HG02571 (cell line): ENCODE results near the gene RETN.

ENCODE experiments used
- ATAC-seq: cut with Tn5 transposase; IDR thresholded peaks from one replicate; pipeline ENCODE4 v1.9.1; 2021; ENCODE audit warnings: mild to moderate bottlenecking, moderate library complexity; ENCODE audit not compliant: unreplicated experiment

Gene RETN

GRCh38 chr19:7657131-7657751 is 11.6 kb upstream of the RETN start:
- no peak for ATAC-seq

GRCh38 chr19:7658219-7658686 is 10.6 kb upstream of the RETN start:
- ATAC-seq = peak; percentile 68

DNA sequence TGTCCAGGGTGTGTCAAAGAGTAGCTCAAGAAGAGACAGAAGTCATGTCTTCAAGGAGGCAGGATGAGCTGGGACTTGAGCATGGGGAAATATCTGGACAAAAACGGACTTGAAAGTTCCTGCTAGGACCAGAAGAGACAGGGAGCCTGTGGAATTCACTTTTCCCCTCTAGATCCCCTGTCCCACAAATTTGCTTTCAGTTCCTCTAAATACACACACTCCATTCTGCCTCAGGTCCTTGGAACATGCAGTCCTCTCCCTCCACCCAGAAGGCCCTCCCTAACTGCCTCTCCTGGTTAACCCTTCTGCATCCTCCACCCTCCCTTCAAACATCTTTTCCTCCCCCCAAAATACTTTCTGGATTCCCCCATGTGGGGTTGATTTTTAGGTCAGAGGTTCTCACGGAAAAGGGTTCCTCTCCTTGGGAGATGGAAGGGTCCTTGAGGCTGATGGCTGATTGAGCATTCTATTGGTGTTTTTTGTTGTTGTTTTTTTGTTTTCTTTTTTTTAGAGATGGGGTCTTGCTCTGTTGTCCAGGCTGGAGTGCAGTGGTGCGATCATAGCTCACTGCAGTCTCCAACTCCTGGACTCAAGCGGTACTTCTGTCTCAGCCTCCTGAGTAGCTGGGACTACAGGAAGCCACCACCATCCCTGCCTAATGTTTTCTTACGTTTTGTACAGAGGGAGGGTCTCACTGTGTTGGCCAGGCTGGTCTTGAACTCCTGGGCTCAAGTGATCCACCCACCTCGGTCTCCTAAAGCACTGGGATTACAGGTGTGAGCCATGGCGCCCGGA is 6.9 kb upstream of the RETN start:
- ATAC-seq = no peak

DNA sequence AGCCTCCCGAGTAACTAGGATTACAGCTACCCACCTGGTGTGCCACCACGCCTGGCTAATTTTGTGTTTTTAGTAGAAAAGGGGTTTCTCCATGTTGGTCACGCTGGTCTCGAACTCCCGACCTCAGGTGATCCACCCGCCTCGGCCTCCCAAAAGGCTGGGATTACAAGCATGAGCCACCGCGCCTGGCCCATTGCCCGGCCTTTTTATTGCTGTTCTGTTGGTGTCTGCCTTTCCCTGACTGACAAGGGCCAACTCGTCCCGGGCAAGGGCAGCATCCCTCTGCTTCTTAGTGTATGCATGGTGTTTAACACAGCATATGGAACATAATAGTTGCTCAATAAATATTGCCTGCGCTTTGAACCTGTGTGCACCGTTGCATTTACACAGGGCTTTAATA is 6.2 kb upstream of the RETN start:
- no peak for ATAC-seq

DNA sequence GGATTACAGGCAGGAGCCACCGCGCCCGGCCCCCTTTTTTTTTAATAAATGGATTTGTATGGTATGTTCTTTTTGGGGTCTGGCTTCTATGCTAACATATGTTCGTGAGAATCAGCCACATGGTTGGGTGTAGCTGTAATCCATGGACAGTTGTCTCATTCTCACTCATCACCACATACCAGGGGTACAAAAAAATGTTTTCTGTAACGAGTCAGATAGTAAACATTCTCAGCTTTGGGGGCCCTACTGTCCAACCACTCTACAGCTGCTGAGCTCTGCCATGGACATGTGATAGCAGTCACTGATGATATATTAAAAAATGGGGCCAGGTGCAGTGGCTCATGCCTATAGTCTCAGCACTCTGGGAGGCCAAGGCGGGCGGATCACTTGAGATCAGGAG is 5.1 kb upstream of the RETN start:
- no peak for ATAC-seq

DNA sequence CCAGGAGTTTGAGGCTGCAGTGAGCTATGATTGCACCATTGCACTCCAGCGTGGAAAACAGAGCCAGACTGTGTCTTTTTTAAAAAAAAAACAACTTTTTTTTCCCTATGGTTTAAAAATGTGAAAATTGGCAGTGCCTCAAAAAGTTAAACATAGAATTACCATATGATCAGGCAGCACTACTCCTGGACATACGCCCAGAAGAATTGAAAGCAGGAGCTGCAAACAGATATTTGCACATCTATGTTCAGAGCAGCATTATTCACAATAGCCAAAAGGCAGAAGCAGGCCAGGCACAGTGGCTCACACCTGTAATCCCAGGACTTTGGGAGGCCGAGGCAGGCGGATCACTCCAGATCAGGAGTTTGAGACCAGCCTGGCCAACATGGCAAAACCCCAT is 3.8 kb upstream of the RETN start:
- no peak for ATAC-seq

DNA sequence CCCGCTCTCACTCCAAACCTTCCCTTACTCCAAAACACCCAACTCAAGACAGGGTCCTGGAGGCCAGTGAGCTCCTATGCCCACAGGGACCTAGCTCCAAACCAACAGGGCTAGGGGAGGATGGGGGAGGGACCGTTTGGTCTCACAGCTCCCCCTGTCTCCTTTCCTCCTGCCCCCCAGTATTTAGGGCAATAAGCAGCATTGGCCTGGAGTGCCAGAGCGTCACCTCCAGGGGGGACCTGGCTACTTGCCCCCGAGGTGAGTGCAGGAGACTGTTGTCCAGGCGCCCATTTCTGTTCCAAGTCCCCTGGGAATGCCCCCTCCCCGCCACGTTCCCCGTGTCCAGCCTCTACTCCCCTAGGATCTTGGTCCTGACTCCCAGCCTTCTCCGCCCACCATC is 792 bp downstream of the RETN start:
- no peak for ATAC-seq

DNA sequence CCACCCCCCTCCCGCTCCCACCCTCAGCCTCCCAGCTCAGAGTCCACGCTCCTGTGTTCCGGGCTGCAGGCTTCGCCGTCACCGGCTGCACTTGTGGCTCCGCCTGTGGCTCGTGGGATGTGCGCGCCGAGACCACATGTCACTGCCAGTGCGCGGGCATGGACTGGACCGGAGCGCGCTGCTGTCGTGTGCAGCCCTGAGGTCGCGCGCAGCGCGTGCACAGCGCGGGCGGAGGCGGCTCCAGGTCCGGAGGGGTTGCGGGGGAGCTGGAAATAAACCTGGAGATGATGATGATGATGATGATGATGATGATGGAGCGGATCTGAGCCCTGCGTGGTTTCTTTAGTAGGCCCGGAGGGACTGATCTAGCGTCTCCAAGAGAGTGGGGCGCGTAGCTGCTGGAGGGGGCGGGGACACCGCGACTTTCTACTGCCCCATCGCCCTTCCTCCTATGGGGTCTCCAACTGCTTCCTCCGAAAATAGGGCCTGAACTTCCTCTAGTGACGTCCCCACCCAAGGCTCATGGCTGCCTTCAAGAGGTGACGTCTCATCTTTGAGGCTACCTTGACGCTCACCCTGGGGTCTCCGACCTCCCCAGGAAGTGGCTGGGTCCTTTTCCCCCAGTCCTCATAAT is 1.4 kb downstream of the RETN start:
- no peak for ATAC-seq

GRCh38 chr19:7670790-7671189 is 1.9 kb downstream of the RETN start:
- no peak for ATAC-seq

DNA sequence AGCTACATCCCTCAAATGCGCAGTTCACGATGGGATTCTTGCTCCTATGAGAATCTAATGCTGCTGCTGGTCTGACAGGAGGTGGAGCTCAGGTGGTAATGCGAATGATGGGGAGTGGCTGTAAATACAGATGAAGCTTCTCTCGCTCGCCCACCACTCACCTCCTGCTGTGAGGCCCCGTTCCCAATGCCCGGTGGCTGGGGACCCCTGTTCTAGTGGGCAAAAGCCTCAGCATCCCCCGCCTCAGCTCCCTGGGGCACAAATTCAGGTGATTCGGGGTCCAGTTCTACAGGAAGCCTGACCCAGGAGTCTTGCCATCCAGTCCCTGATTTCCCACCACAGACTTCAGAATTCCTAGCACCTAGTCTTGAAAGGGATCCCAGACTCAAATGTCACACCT is 3.7 kb downstream of the RETN start:
- no peak for ATAC-seq

- ATAC-seq = no peak
Observed at GRCh38 chr19:7674010-7675005, 5.5 kb downstream of the RETN start.

DNA sequence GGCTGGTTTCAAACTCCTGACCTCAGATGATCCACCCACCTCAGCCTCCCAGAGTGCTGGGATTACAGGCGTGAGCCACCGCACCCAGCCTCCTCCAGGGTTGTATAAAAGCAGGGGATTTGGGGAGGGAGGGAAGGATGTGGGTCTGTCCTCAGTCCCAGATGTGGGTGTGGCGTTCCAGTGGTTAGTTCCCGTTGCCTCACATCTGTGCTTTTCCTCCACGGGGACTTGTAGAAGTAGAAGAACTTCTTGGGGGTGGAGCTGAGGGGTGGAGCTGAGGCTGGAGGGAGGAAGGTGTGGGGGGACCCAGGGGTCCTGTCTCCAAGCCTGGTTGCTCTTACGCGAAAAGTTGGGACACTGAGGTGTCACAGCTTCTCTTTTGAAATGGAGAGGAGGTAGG is 7.5 kb downstream of the RETN start:
- ATAC-seq = no peak

- no peak for ATAC-seq
Observed at GRCh38 chr19:7676854-7677253, 8.0 kb downstream of the RETN start, which contains the start of gene MCEMP1. MCEMP1 (plus strand) TSS chr19:7677090; CDS start chr19:7677121, 31 bp downstream.

DNA sequence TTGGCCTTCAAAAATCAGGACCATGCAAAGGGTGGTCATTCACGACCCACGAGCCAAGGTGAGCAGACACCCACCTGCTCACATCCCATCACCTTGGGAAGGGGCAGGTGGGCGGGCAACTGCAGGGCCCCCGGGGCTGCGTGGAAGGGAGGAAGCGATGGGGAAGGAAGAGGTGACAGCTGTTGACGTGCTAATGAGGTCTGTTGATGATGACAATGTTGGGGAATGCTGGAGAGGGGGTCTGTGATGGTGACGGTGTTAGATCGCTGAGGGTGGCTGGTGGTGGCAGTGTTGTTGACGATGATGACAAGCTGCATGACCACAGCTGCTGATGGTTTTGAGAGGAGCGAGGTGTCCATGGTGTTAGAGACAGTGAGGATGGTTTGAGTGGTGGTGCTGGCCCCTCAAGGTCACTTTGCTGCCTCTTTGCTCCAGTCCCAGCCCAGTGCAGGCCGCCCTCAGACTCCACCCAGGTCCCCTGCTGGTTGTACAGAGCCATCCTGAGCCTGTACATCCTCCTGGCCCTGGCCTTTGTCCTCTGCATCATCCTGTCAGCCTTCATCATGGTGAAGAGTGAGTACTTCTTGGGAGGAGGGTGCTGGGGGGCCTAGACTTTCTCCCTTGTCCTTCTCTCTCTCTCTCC is 8.9 kb downstream of the RETN start:
- ATAC-seq = no peak

DNA sequence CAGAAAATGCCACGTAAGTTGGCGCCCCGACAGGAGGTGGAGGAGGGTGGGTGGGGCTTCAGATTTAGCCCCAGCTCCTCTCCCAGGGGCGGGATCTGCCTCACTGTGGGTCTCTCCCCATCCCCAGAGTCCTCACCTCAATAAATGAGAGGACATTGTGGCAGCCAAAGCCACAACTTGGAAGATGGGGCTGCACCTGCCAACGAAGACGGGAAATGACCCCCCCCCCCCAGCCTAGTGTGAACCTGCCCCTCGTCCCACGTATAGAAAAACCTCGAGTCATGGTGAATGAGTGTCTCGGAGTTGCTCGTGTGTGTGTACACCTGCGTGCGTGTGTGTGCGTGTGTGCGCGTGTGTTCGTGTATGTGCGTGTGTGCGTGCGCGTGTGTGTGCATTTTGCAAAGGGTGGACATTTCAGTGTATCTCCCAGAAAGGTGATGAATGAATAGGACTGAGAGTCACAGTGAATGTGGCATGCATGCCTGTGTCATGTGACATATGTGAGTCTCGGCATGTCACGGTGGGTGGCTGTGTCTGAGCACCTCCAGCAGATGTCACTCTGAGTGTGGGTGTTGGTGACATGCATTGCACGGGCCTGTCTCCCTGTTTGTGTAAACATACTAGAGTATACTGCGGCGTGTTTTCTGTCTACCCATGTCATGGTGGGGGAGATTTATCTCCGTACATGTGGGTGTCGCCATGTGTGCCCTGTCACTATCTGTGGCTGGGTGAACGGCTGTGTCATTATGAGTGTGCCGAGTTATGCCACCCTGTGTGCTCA is 10.3 kb downstream of the RETN start:
- no peak for ATAC-seq

DNA sequence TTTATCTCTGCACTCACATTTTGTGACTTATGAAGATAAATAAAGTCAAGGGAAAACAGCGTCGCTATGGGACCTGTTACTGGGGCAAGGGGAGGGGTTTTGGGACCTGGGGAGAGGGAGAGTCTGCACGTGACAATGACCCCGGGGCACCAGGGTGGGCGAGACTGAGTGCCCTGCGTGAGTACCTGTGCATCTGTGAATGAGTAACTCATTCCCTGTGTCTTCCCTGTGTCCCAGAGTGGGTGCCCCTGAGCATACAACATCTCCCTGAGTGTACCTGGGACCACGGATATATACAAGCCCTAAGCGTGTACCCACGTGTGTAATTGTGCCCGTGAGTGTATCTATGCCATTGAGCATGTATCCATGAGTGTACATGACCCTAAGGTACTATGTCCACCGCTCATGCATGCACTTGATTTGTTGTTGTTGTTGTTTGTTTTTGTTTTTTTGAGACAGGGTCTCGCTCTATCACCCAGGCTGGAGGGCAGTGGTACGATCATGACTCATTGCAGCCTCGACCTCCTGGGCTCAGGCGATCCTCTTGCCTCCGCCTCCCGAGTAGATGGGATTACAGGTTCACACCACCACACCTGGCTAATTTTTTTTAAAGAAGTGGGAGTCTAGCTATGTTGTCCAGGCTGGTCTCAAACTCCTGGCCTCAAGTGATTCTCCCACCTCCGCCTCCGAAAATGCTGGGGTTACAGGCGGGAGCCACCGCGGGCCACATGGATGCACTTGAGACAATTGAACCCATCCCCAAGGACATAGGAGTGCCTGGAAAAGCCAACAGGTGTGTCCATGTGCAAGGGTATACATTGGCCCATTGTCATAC is 11.1 kb downstream of the RETN start:
- no peak for ATAC-seq

DNA sequence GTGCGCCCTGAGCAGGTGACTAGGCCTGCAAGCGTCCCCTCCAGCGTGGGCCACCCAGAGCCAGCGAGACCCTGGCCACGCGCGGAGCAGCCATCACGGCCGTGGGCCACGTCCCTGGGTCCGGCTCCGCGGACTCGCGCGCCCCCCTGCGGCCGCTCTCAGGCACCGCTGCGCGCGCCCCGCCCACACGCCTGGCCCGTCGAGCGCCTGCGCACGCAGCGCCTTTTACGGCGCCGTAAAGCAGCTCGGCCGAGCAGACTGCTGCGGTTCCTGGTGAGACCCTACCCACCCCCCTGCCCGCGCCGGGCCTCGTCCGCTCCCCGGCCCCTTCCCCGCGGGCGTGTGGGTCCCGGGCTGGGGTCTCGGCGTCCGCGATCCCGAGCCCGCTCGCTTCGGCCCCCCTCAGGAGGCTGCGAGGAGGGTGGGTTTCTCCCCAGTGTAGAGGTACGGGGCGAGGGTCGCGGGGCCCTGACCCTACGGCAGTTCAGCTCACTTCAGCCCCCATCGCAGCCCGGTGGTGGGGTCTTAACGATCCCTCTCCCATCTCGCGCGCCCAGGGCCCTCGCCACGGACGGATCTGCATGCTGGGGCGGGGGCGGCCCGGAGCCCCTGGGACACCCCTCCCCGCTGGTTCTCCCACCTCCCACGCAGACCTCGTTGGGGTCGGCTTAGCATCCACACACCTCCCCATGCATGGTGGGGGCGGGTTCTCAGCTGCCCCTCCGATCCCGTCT is 11.9 kb downstream of the RETN start, which contains the start of gene TRAPPC5:
TSS of gene TRAPPC5 (plus strand) at position 228 of the 734 bp plus-strand sequence. CDS start 1,421 bp downstream, outside the sequence.
- peak; percentile 47 for ATAC-seq
